Keratinocyte (primary cell): ENCODE measurements around the gene PNISR. TPM values are rescaled to one million over a fixed set of nuclear protein-coding genes. Genes with fewer than 3 reads are reported as not detected.

ENCODE experiments used
- DNase-seq: peaks from one replicate; pipeline ENCODE4 v3.0.0-alpha.2; 2011; ENCODE audit warnings: low read depth, missing footprints, low spot score
- FAIRE-seq: peaks from 2 replicates; lab custom pipeline; 2011; peaks lifted over from hg19 to GRCh38; lab: Jason Lieb, UNC
- H2AFZ ChIP-seq: 2 replicates; pipeline ENCODE4 v1.6.0; 2012; ENCODE audit warnings: low read length, control low read depth, inconsistent platforms; ENCODE audit not compliant: control insufficient read depth
- H3K27ac ChIP-seq: 2 replicates; pipeline ENCODE4 v1.5.1; 2011; ENCODE audit warnings: low read length; ENCODE audit not compliant: control insufficient read depth, insufficient read depth
- H3K27me3 ChIP-seq: 3 replicates; pipeline ENCODE4 v1.6.0; 2011; ENCODE audit warnings: low read length; ENCODE audit not compliant: control insufficient read depth, insufficient read depth; ENCODE audit errors: extremely low read depth
- H3K36me3 ChIP-seq, 2 experiments: 2 replicates in 1 of 2; 3 replicates in 1 of 2; pipeline ENCODE4 v1.5.1; 2011; ENCODE audit warnings: low read length in 2 of 2, mild to moderate bottlenecking in 1 of 2; ENCODE audit not compliant: control insufficient read depth in 2 of 2, insufficient read depth in 2 of 2; ENCODE audit errors: extremely low read depth in 1 of 2
- H3K4me1 ChIP-seq: 3 replicates; pipeline ENCODE4 v1.5.1; 2011; ENCODE audit warnings: low read length; ENCODE audit not compliant: control insufficient read depth, insufficient read depth; ENCODE audit errors: extremely low read depth
- H3K4me2 ChIP-seq: 3 replicates; pipeline ENCODE4 v1.6.0; 2011; ENCODE audit warnings: low read depth, low read length; ENCODE audit not compliant: control insufficient read depth, insufficient read depth; ENCODE audit errors: extremely low read depth
- H3K4me3 ChIP-seq, 3 experiments: fragments of 200-600 bp in 1 of 3; sonication (generic) in 1 of 3; 2 replicates in 2 of 3; 3 replicates in 1 of 3; pipeline ENCODE4 v1.5.1; 2011 to 2016; ENCODE audit warnings: low read length in 3 of 3, mild to moderate bottlenecking in 3 of 3, control low read depth in 2 of 3, inconsistent platforms in 1 of 3, low read depth in 1 of 3, mixed read lengths in 1 of 3, mixed run types in 1 of 3, moderate library complexity in 1 of 3; ENCODE audit not compliant: control insufficient read depth in 2 of 3, insufficient read depth in 2 of 3; ENCODE audit errors: extremely low read depth in 1 of 3
- H3K79me2 ChIP-seq: 2 replicates; pipeline ENCODE4 v1.6.0; 2012; ENCODE audit warnings: low read length; ENCODE audit not compliant: control insufficient read depth, insufficient read depth
- H3K9ac ChIP-seq: 3 replicates; pipeline ENCODE4 v1.6.0; 2011; ENCODE audit warnings: low read length; ENCODE audit not compliant: control insufficient read depth, insufficient read depth; ENCODE audit errors: extremely low read depth
- H3K9me1 ChIP-seq: 3 replicates; pipeline ENCODE4 v1.6.0; 2011; ENCODE audit warnings: low read length; ENCODE audit not compliant: control insufficient read depth, insufficient read depth; ENCODE audit errors: extremely low read depth
- H3K9me3 ChIP-seq: 2 replicates; pipeline ENCODE4 v1.5.1; 2012; ENCODE audit warnings: low read depth, low read length; ENCODE audit not compliant: control insufficient read depth
- H4K20me1 ChIP-seq: 3 replicates; pipeline ENCODE4 v1.6.0; 2011; ENCODE audit warnings: low read length; ENCODE audit not compliant: control insufficient read depth, insufficient read depth; ENCODE audit errors: extremely low read depth
- EZH2 ChIP-seq: IDR thresholded peaks from one replicate; pipeline ENCODE4 v1.6.1; 2012; ENCODE audit warnings: inconsistent platforms, mild to moderate bottlenecking, low read length, moderate library complexity
- dilution Hi-C: fragments of 300-500 bp; cut with MboI; formaldehyde crosslinking; loops from one replicate; pipeline ENCODE4 v1.7.0; 2020; ENCODE audit warnings: low sequenced_read_pairs; ENCODE audit not compliant: extremely low pct_ligation_motif_present
- polyA plus RNA-seq, 5 experiments: library from polyadenylated mRNA; depleted of rRNA in 3 of 5; stranded (reverse) in 3 of 5; stranded (forward) in 1 of 5; unstranded in 1 of 5; fragments of >200 nt; gene quantifications; 1 replicate in 1 of 5; 2 replicates in 3 of 5; 3 replicates in 1 of 5; pipeline versions ENCODE4 v1.2.1 to v1.2.3, GENCODE V29; 2011 to 2012; ENCODE audit warnings: missing spikeins in 2 of 5, low read depth in 1 of 5, low replicate concordance in 1 of 5
- TF ChIP-seq, protein P1 (sequence below), 3 experiments: IDR thresholded peaks in 1 of 3; conservative IDR thresholded peaks in 1 of 3; optimal IDR thresholded peaks in 1 of 3; 2 replicates in 2 of 3; 3 replicates in 1 of 3; pipeline versions ENCODE3 to v1.5.1; 2011; ENCODE audit warnings: low read length in 3 of 3, mild to moderate bottlenecking in 3 of 3, moderate library complexity in 2 of 3, control low read depth in 1 of 3, inconsistent platforms in 1 of 3; ENCODE audit not compliant: insufficient read depth in 2 of 3; ENCODE audit errors: extremely low read depth in 1 of 3

The PNISR gene
- polyA plus RNA-seq, 1 donor (not counting 4 experiments of a cell fraction or from before 2014, with no cell fraction given), result 60.5 TPM

DNA sequence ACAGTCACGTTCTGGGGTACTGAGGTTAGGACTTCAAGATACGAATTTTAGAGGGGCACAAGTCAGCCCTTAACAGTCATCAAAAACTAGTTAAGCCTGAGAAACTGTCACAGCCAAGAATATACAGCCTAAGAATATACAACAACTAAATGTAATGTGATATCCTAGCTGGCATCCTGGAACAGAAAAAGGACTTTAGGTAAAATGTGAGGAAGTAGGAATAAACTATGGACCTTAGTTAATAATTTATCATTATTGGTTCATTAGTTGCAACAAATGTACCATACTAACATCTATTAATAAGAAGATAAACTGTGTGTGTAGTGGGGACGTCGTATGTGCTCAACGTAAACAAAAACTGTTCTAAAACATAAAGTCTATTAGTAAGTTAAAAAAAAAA is 1.1 kb downstream of the PNISR start:
- peaks cover 66% of the 10 kb centered on the region for H3K79me2 ChIP-seq
- DNase-seq, result no peak
- no peak for TF ChIP-seq EZH2
- TF ChIP-seq, protein P1, sequence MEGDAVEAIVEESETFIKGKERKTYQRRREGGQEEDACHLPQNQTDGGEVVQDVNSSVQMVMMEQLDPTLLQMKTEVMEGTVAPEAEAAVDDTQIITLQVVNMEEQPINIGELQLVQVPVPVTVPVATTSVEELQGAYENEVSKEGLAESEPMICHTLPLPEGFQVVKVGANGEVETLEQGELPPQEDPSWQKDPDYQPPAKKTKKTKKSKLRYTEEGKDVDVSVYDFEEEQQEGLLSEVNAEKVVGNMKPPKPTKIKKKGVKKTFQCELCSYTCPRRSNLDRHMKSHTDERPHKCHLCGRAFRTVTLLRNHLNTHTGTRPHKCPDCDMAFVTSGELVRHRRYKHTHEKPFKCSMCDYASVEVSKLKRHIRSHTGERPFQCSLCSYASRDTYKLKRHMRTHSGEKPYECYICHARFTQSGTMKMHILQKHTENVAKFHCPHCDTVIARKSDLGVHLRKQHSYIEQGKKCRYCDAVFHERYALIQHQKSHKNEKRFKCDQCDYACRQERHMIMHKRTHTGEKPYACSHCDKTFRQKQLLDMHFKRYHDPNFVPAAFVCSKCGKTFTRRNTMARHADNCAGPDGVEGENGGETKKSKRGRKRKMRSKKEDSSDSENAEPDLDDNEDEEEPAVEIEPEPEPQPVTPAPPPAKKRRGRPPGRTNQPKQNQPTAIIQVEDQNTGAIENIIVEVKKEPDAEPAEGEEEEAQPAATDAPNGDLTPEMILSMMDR (optimal IDR thresholded peaks at IDR 0.05 in 1 of 3, IDR thresholded peaks at IDR 0.05 in 1 of 3, conservative IDR thresholded peaks at IDR 0.05 in 1 of 3; ENCODE audit: extremely low read depth in 1 of 3, insufficient read depth in 2 of 3, low read length in 3 of 3), result no peak
- no peaks in the 10 kb centered on the region for H3K27me3 ChIP-seq
- no peaks in the 10 kb centered on the region for H3K36me3 ChIP-seq
- dilution Hi-C loops, result no loop called here
- H3K9ac ChIP-seq, result peak overlapping the region; percentile 100
- H3K9me3 ChIP-seq, result no peaks in the 10 kb centered on the region
- peaks cover 3% of the 10 kb centered on the region for H3K9me1 ChIP-seq
- peak overlapping the region; percentile 87 for H3K4me2 ChIP-seq
- H3K27ac ChIP-seq, result peak overlapping the region; percentile 100
- H3K4me1 ChIP-seq, result peaks cover 14% of the 10 kb centered on the region
- H3K4me3 ChIP-seq, result peak overlapping the region; percentile 97 to 100 (median 99)
- H4K20me1 ChIP-seq, result peaks cover 9% of the 10 kb centered on the region
- FAIRE-seq, result no peak
- H2AFZ ChIP-seq, result no peak overlapping the region

DNA sequence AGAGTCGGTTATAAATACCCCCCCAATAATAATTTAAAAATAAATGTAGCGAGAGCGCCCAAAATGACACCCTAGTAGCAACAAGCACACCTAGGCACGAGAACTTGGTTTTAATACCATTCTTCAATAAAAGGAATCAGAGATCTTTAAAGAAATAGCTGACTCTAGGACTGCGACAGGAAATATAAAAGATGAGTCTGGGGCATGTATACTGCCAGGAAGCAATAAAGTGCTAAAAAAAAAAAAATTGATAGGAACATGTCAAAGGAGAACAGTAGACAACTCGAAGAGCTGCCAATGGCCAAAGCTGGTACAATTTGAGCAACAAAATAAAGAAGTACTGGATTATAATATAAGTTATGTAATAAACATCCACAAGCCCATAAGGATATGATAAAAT is 2.2 kb downstream of the PNISR start:
- FAIRE-seq (no peak), DNase-seq (no peak)
- H3K9me3 ChIP-seq, result no peaks in the 10 kb centered on the region
- TF ChIP-seq, protein P1 (optimal IDR thresholded peaks at IDR 0.05 in 1 of 3, IDR thresholded peaks at IDR 0.05 in 1 of 3, conservative IDR thresholded peaks at IDR 0.05 in 1 of 3; ENCODE audit: extremely low read depth in 1 of 3, insufficient read depth in 2 of 3, low read length in 3 of 3), result no peak
- no peak for TF ChIP-seq EZH2
- dilution Hi-C loops, result no loop called here
- peaks cover 3% of the 10 kb centered on the region for H3K9me1 ChIP-seq
- H3K79me2 ChIP-seq, result peaks cover 75% of the 10 kb centered on the region
- H3K4me3 ChIP-seq, result no peak overlapping the region
- no peak overlapping the region for H3K27ac ChIP-seq
- H3K4me2 ChIP-seq, result peak overlapping the region; percentile 87
- no peaks in the 10 kb centered on the region for H3K27me3 ChIP-seq
- no peak overlapping the region for H3K9ac ChIP-seq
- H3K4me1 ChIP-seq, result peaks cover 14% of the 10 kb centered on the region
- H4K20me1 ChIP-seq, result peaks cover 9% of the 10 kb centered on the region
- H3K36me3 ChIP-seq, result no peaks in the 10 kb centered on the region
- no peak overlapping the region for H2AFZ ChIP-seq
